GM19351 (cell line): Measurements from ENCODE around the gene SPC24.
"Not testable (repeated sequence)": the region's sequence is repeated elsewhere in the genome, so short reads cannot be mapped to it uniquely, and the experiment has no call there.

Experiments used
- ATAC-seq: cut with Tn5 transposase; IDR thresholded peaks from one replicate; pipeline ENCODE4 v1.9.1; 2021; ENCODE audit warnings: mild to moderate bottlenecking, moderate library complexity; ENCODE audit not compliant: unreplicated experiment

SPC24 gene

GRCh38 chr19:11098327-11098726 is 57.3 kb downstream of the SPC24 start:
- no peak for ATAC-seq

GRCh38 chr19:11097367-11097766 is 58.2 kb downstream of the SPC24 start:
- not testable (repeated sequence) for ATAC-seq

GRCh38 chr19:11096210-11096841 is 59.3 kb downstream of the SPC24 start:
- ATAC-seq: no peak
